ENCODE data around the gene CP.

Gene CP

GRCh38 chr3:149258714-149259113, 37.1 kb upstream of the CP start:
- no peak for DNase-seq (ENCODE audit: extremely low spot score)
- CTCF ChIA-PET, result interaction anchor here (0.6 kb wide), 1 partner anchor 303 kb away, joined by 5 read pairs; no protein-coding TSS in a partner anchor
- POLR2A ChIA-PET, result interaction anchor here (0.6 kb wide), 1 partner anchor 139 kb away, joined by 3 read pairs; no protein-coding TSS in a partner anchor
- no peak for TF ChIP-seq TARDBP (IDR thresholded peaks at IDR 0.05)
- TF ChIP-seq CTBP1 (IDR thresholded peaks at IDR 0.05; ENCODE audit: borderline replicate concordance), result no peak
- no peak for TF ChIP-seq BHLHE40 (IDR thresholded peaks at IDR 0.05; ENCODE audit: borderline replicate concordance)
- TF ChIP-seq SUZ12 (IDR thresholded peaks at IDR 0.05), result no peak
- no peak for TF ChIP-seq FOXA1 (IDR thresholded peaks at IDR 0.05)
- TF ChIP-seq HDGF (IDR thresholded peaks at IDR 0.05; ENCODE audit: borderline replicate concordance), result no peak
- no peak for TF ChIP-seq ARNT (IDR thresholded peaks at IDR 0.05)
- no peak for TF ChIP-seq ZNF384 (IDR thresholded peaks at IDR 0.05)
- TF ChIP-seq SP1 (IDR thresholded peaks at IDR 0.05), result no peak
- no peak for TF ChIP-seq NFRKB (IDR thresholded peaks at IDR 0.05)
- TF ChIP-seq L3MBTL2 (conservative IDR thresholded peaks at IDR 0.05), result no peak
- TF ChIP-seq FOXK2 (IDR thresholded peaks at IDR 0.05), result no peak
- no peak for TF ChIP-seq LEF1 (IDR thresholded peaks at IDR 0.05; ENCODE audit: borderline replicate concordance)
- TF ChIP-seq ELF4 (IDR thresholded peaks at IDR 0.05), result no peak
- no peak for TF ChIP-seq FOXM1 (IDR thresholded peaks at IDR 0.05; ENCODE audit: borderline replicate concordance)
- TF ChIP-seq PKNOX1 (IDR thresholded peaks at IDR 0.05), result no peak

- CTCF ChIA-PET, result no interaction called here
- DNase-seq (ENCODE audit: extremely low spot score), result no peak
- POLR2A ChIA-PET, result interaction anchor here (0.6 kb wide), 1 partner anchor 138 kb away, joined by 3 read pairs; no protein-coding TSS in a partner anchor
- no peak for TF ChIP-seq SP1 (IDR thresholded peaks at IDR 0.05)
Measured at GRCh38 chr3:149258298-149258697, 36.7 kb upstream of the CP start.

- ChIA-PET CTCF (no interaction called here), POLR2A (no interaction called here)
- no peak for TF ChIP-seq FOXK2 (IDR thresholded peaks at IDR 0.05)
- TF ChIP-seq BHLHE40 (IDR thresholded peaks at IDR 0.05; ENCODE audit: borderline replicate concordance), result no peak
- no peak for TF ChIP-seq ZNF384 (IDR thresholded peaks at IDR 0.05)
- TF ChIP-seq FOXA1 (IDR thresholded peaks at IDR 0.05), result no peak
- DNase-seq (ENCODE audit: extremely low spot score), result no peak
Measured at GRCh38 chr3:149252272-149252671, 30.6 kb upstream of the CP start.

GRCh38 chr3:149251186-149251585, 29.6 kb upstream of the CP start:
- no peak for TF ChIP-seq BHLHE40 (IDR thresholded peaks at IDR 0.05; ENCODE audit: borderline replicate concordance)
- no peak for DNase-seq (ENCODE audit: extremely low spot score)
- CTCF ChIA-PET, result no interaction called here
- POLR2A ChIA-PET, result no interaction called here

- TF ChIP-seq SP1 (IDR thresholded peaks at IDR 0.05) (no peak), HDGF (IDR thresholded peaks at IDR 0.05; ENCODE audit: borderline replicate concordance) (no peak), PKNOX1 (IDR thresholded peaks at IDR 0.05) (no peak), FOXA1 (IDR thresholded peaks at IDR 0.05) (no peak), FOXK2 (IDR thresholded peaks at IDR 0.05) (no peak), ARNT (IDR thresholded peaks at IDR 0.05) (no peak), TARDBP (IDR thresholded peaks at IDR 0.05) (no peak), BHLHE40 (IDR thresholded peaks at IDR 0.05; ENCODE audit: borderline replicate concordance) (no peak), L3MBTL2 (conservative IDR thresholded peaks at IDR 0.05) (no peak)
- ChIA-PET CTCF (no interaction called here), POLR2A (no interaction called here)
- no peak for DNase-seq (ENCODE audit: extremely low spot score)
Measured at GRCh38 chr3:149247929-149248691, 26.5 kb upstream of the CP start.

- CTCF ChIA-PET, result no interaction called here
- no peak for DNase-seq (ENCODE audit: extremely low spot score)
- TF ChIP-seq SP1 (IDR thresholded peaks at IDR 0.05), result no peak
- no peak for TF ChIP-seq BHLHE40 (IDR thresholded peaks at IDR 0.05; ENCODE audit: borderline replicate concordance)
- no peak for TF ChIP-seq ARNT (IDR thresholded peaks at IDR 0.05)
- no peak for TF ChIP-seq FOXA1 (IDR thresholded peaks at IDR 0.05)
- TF ChIP-seq PKNOX1 (IDR thresholded peaks at IDR 0.05), result no peak
- no peak for TF ChIP-seq TARDBP (IDR thresholded peaks at IDR 0.05)
- no peak for TF ChIP-seq NFRKB (IDR thresholded peaks at IDR 0.05)
- no peak for TF ChIP-seq HDGF (IDR thresholded peaks at IDR 0.05; ENCODE audit: borderline replicate concordance)
- TF ChIP-seq FOXM1 (IDR thresholded peaks at IDR 0.05; ENCODE audit: borderline replicate concordance), result no peak
- POLR2A ChIA-PET, result no interaction called here
Measured at GRCh38 chr3:149247008-149247710, 25.5 kb upstream of the CP start.

All from HEK293T (cell line).